Lung (tissue), 12 donors: ENCODE data around the gene PACS1. TPM values are rescaled to one million over a fixed set of nuclear protein-coding genes. Genes with fewer than 3 reads are reported as not detected.

Experiments used
- ATAC-seq: fragments of 200-7000 bp; cut with Tn5 transposase; one replicate; pipeline ENCODE4 v1.9.1; 2020; ENCODE audit warnings: moderate number of reproducible peaks; ENCODE audit not compliant: insufficient read depth, low FRiP score
- DNase-seq, 3 donors: peaks; one replicate each; pipeline ENCODE4 v3.0.0-alpha.2; 2013 to 2017
- H3K27ac ChIP-seq, 2 donors: one replicate each; pipeline ENCODE4 v1.5.1; 2013; ENCODE audit warnings: mild to moderate bottlenecking in 2 of 2, moderate library complexity in 2 of 2, control low read depth in 1 of 2, inconsistent platforms in 1 of 2, low read depth in 1 of 2, low read length in 1 of 2
- H3K27me3 ChIP-seq, 3 donors: one replicate each; pipeline ENCODE4 v1.5.1; 2013; ENCODE audit warnings: low read length in 2 of 3; ENCODE audit not compliant: control insufficient read depth in 3 of 3, insufficient read depth in 3 of 3
- H3K36me3 ChIP-seq, 4 donors: one replicate each; pipeline ENCODE4 v1.5.1; 2013; ENCODE audit warnings: low read length in 4 of 4, mild to moderate bottlenecking in 1 of 4, moderate library complexity in 1 of 4; ENCODE audit not compliant: control insufficient read depth in 4 of 4, insufficient read depth in 4 of 4
- H3K4me1 ChIP-seq, 5 donors: one replicate each; pipeline ENCODE4 v1.5.1; 2013; ENCODE audit warnings: low read length in 5 of 5, mild to moderate bottlenecking in 2 of 5, moderate library complexity in 1 of 5; ENCODE audit not compliant: control insufficient read depth in 5 of 5, insufficient read depth in 5 of 5
- H3K4me3 ChIP-seq: one replicate; pipeline ENCODE4 v1.5.1; 2013; ENCODE audit warnings: mild to moderate bottlenecking, control low read depth, moderate library complexity
- H3K9ac ChIP-seq, 2 donors: one replicate each; pipeline ENCODE4 v1.5.1; 2013; ENCODE audit warnings: low read length in 2 of 2, control low read depth in 1 of 2; ENCODE audit not compliant: insufficient read depth in 1 of 2
- H3K9me3 ChIP-seq, 4 donors: one replicate each; pipeline ENCODE4 v1.5.1; 2013; ENCODE audit warnings: low read length in 3 of 4, mild to moderate bottlenecking in 1 of 4, moderate library complexity in 1 of 4; ENCODE audit not compliant: control insufficient read depth in 4 of 4, insufficient read depth in 3 of 4
- CTCF ChIP-seq: IDR thresholded peaks from 2 replicates; pipeline ENCODE4 v1.5.1; 2012; ENCODE audit warnings: mild to moderate bottlenecking; ENCODE audit errors: control extremely low read depth, extremely low read depth
- WGBS, 2 donors: extraction: QIAGEN DNeasy Blood & Tissue Kit; methylation state at CpG; one replicate each; pipeline ENCODE4 v1.1.7; 2013; 5-methylcytosine and 5-hydroxymethylcytosine counted together
- polyA plus RNA-seq, 2 donors: library from polyadenylated mRNA; stranded (reverse); fragments of 200-250 nt; gene quantifications; one replicate each; pipeline ENCODE4 v1.2.1, GENCODE V29; 2013
- total RNA-seq, 2 donors: library from RNA; depleted of rRNA in 1 of 2; stranded (reverse); fragments of >200 nt in 1 of 2; gene quantifications; one replicate each; pipeline ENCODE4 v1.2.1, GENCODE V29; 2014 to 2021
- donor health status: control.
- donor health status: control.
- donor health status: Bipolar disorder and iron deficiency.
- donor health status: healthy.
- donor health status: DM: yes; HTN: yes; CAD: no.

PACS1 gene
- total and polyA plus RNA-seq, 4 donors = 22.2 to 48.8 (median 34.7) TPM

DNA sequence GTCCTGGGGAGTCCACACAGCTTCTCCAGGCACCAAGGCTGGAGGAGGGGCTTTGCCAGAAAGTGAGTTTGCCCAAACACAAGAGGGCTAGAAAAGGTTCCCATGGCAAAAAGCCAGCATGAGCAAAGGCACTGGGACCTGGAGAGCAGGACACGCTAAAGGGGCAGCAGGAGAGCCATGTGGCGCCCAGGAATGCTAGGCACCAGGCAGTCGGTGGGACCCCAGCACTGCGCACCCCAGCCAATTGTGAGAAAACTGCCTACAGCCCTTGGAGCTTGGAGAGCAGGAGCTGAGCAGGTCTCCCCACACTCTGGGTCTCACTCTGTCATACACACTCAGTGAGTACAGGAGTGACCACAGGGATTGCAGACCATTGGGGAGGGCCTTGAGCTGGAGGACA, 193.2 kb downstream of the PACS1 start:
- no peak overlapping the region for H3K27ac ChIP-seq
- no peaks in the 10 kb centered on the region for H3K27me3 ChIP-seq
- no peak for TF ChIP-seq CTCF
- no peaks in the 10 kb centered on the region for H3K9me3 ChIP-seq
- WGBS, 2 donors = 92 to 100% methylated on average over 4 of the region's 4 CpGs
- ATAC-seq (no peak), DNase-seq (no peak)
- H3K36me3 ChIP-seq = peaks cover 0 to 30% (median 22%) of the 10 kb centered on the region in 4 donors
- peaks cover 0 to 13% (median 2%) of the 10 kb centered on the region in 5 donors for H3K4me1 ChIP-seq
- no peak overlapping the region for H3K9ac ChIP-seq
- H3K4me3 ChIP-seq = no peak overlapping the region

GRCh38 chr11:66263785-66264184, 193.7 kb downstream of the PACS1 start:
- no peak for ATAC-seq
- WGBS, 2 donors = 95 to 98% methylated on average over 10 of the region's 10 CpGs
- Histone ChIP-seq H3K36me3 (peaks cover 0 to 30% (median 22%) of the 10 kb centered on the region in 4 donors), H3K9ac (no peak overlapping the region), H3K4me3 (no peak overlapping the region), H3K4me1 (peaks cover 0 to 8% (median 0%) of the 10 kb centered on the region in 5 donors), H3K27ac (no peak overlapping the region), H3K27me3 (no peaks in the 10 kb centered on the region), H3K9me3 (no peaks in the 10 kb centered on the region)
- no peak for TF ChIP-seq CTCF
- no peak for DNase-seq

DNA sequence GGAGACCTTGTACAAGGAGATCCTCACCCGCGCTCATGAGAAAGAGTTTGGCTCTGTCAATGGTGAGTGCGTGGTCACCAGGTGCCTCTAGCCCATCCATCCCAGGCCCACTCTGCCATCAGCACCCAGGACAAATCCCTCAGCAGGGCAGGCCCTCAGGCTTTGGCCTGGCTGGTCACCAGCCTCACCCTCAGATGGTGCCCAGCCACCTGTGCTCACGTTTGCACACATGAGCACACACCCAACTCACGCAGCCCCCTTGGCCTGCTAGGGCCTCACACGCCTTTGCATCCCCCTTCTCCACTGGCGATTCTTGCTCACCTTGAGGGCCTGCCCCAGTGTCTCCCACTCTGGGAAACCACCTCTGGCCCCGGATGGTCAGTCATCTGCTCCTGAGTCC, 194.3 kb downstream of the PACS1 start:
- peaks cover 0 to 30% (median 21%) of the 10 kb centered on the region in 4 donors for H3K36me3 ChIP-seq
- ATAC-seq (no peak), DNase-seq (no peak)
- H3K4me3 ChIP-seq = no peak overlapping the region
- no peaks in the 10 kb centered on the region for H3K9me3 ChIP-seq
- H3K4me1 ChIP-seq = peaks cover 0 to 8% (median 0%) of the 10 kb centered on the region in 5 donors
- 95 to 96% methylated on average over 8 of the region's 8 CpGs for WGBS, 2 donors
- no peak overlapping the region for H3K9ac ChIP-seq
- no peak overlapping the region for H3K27ac ChIP-seq
- no peaks in the 10 kb centered on the region for H3K27me3 ChIP-seq
- no peak for TF ChIP-seq CTCF

GRCh38 chr11:66264914-66265313, 194.8 kb downstream of the PACS1 start:
- ATAC-seq = no peak
- H3K36me3 ChIP-seq = peaks cover 0 to 30% (median 19%) of the 10 kb centered on the region in 4 donors
- no peak overlapping the region for H3K4me3 ChIP-seq
- H3K9ac ChIP-seq = no peak overlapping the region
- H3K27ac ChIP-seq = no peak overlapping the region
- DNase-seq = no peak
- no peaks in the 10 kb centered on the region for H3K9me3 ChIP-seq
- peaks cover 0 to 13% (median 2%) of the 10 kb centered on the region in 5 donors for H3K4me1 ChIP-seq
- 75 to 83% methylated on average over 12 of the region's 12 CpGs for WGBS, 2 donors
- TF ChIP-seq CTCF = no peak
- H3K27me3 ChIP-seq = no peaks in the 10 kb centered on the region
